Activated naive CD8-positive, alpha-beta T cell treated with anti-CD3 and anti-CD28 coated beads, Interleukin-2, amount 50 U/mL, for 16 hours (primary cell): ENCODE measurements around the gene NDUFA11.
"Not testable (repeated sequence)": the region's sequence is repeated elsewhere in the genome, so short reads cannot be mapped to it uniquely, and the experiment has no call there.

Experiments
- DNase-seq: peaks from one replicate; pipeline ENCODE4 v3.0.0-alpha.2; 2020; ENCODE audit warnings: low read depth, low spot score

The NDUFA11 gene

GRCh38 chr19:5857203-5858081 is 46.1 kb downstream of the NDUFA11 start:
- DNase-seq = no peak

- not testable (repeated sequence) for DNase-seq
Observed at GRCh38 chr19:5855151-5855550, 48.4 kb downstream of the NDUFA11 start.

- not testable (repeated sequence) for DNase-seq
Observed at GRCh38 chr19:5854121-5854520, 49.5 kb downstream of the NDUFA11 start.

- no peak for DNase-seq
Observed at GRCh38 chr19:5851302-5851701, 52.3 kb downstream of the NDUFA11 start, which contains the start of gene FUT3. FUT3 (minus strand) TSS chr19:5851449.

- DNase-seq = no peak
Observed at GRCh38 chr19:5850743-5851293, 52.8 kb downstream of the NDUFA11 start.

- no peak for DNase-seq
Observed at GRCh38 chr19:5850189-5850588, 53.4 kb downstream of the NDUFA11 start.

GRCh38 chr19:5848621-5849020 is 55.0 kb downstream of the NDUFA11 start:
- DNase-seq = not testable (repeated sequence)

- not testable (repeated sequence) for DNase-seq
Observed at GRCh38 chr19:5847846-5848245, 55.7 kb downstream of the NDUFA11 start.
